HCT116 (cell line): ENCODE data around the gene COA3. TPM values are rescaled to one million over a fixed set of nuclear protein-coding genes. Genes with fewer than 3 reads are reported as not detected.

Source experiments
- ATAC-seq: fragments of 200-7000 bp; cut with Tn5 transposase; 2 replicates; pipeline ENCODE4 v1.9.1; 2020; ENCODE audit warnings: mild to moderate bottlenecking, moderate library complexity
- BruUV-seq: library from RNA; stranded (reverse); fragments of 400-500 nt; replicated peaks from 2 replicates; lab custom pipeline; 2021; lab: Mats Ljungman, UMichigan
- CTCF ChIA-PET: fragments of 300-600 bp; sonication (Branson Sonifier 250); formaldehyde crosslinking; loops from one replicate; lab custom pipeline; 2021; ENCODE audit warnings: antibody characterized with exemption; lab: Charles Lee
- POLR2A ChIA-PET: fragments of 300-600, 350-600 bp; sonication (Branson Sonifier 250); formaldehyde crosslinking; loops from one replicate; lab custom pipeline; 2021; ENCODE audit warnings: antibody characterized with exemption; lab: Charles Lee
- RAD21 ChIA-PET, 2 experiments: fragments of 300-600 bp; sonication (Branson Sonifier 250); formaldehyde crosslinking; loops; one replicate each; lab custom pipeline; 2023; ENCODE audit warnings: low total read pairs in 2 of 2; ENCODE audit not compliant: uncharacterized antibody in 2 of 2, unreplicated experiment in 2 of 2, low non-redundant PET in 1 of 2; lab: Charles Lee
- DNase-seq: peaks from one replicate; pipeline ENCODE4 v3.0.0-alpha.2; 2010; ENCODE audit warnings: low read depth, low spot score
- H2AFZ ChIP-seq: fragments of 200-600 bp; shearing (Covaris generic), sonication (generic); 2 replicates; pipeline ENCODE4 v1.6.1; 2017; ENCODE audit warnings: low read depth, mixed run types, mixed read lengths, antibody characterized with exemption, low read length; ENCODE audit not compliant: poor library complexity, severe bottlenecking
- H3K27ac ChIP-seq: 2 replicates; pipeline ENCODE4 v1.5.1; 2012; ENCODE audit warnings: low read depth, low read length
- H3K27me3 ChIP-seq: fragments of 200-600 bp; sonication (generic); 2 replicates; pipeline ENCODE4 v1.6.1; 2016; ENCODE audit warnings: mixed run types, low read length, mixed read lengths; ENCODE audit not compliant: insufficient read depth
- H3K36me3 ChIP-seq, 2 experiments: fragments of 200-500 bp in 1 of 2; fragments of 200-600 bp in 1 of 2; sonication (Bioruptor generic) in 1 of 2; sonication (generic) in 1 of 2; 2 replicates each; pipeline versions ENCODE4 v1.5.1 to v1.6.1; 2014 to 2016; ENCODE audit warnings: low read length in 2 of 2, inconsistent platforms in 1 of 2, mixed read lengths in 1 of 2, mixed run types in 1 of 2; ENCODE audit not compliant: insufficient read depth in 2 of 2, control insufficient read depth in 1 of 2
- H3K4me1 ChIP-seq, 2 experiments: fragments of 200-600 bp in 1 of 2; sonication (generic) in 1 of 2; 2 replicates each; pipeline versions ENCODE4 v1.5.1 to v1.6.1; 2012 to 2017; ENCODE audit warnings: low read length in 2 of 2, inconsistent platforms in 1 of 2, mild to moderate bottlenecking in 1 of 2, mixed read lengths in 1 of 2, mixed run types in 1 of 2, moderate library complexity in 1 of 2; ENCODE audit not compliant: insufficient read depth in 2 of 2, control insufficient read depth in 1 of 2
- H3K4me2 ChIP-seq: fragments of 200-600 bp; sonication (generic); 2 replicates; pipeline ENCODE4 v1.6.1; 2017; ENCODE audit warnings: mixed run types, low read length, mixed read lengths
- H3K4me3 ChIP-seq, 2 experiments: fragments of 200-600 bp in 1 of 2; sonication (generic) in 1 of 2; replicated peaks in 1 of 2; 2 replicates each; pipeline ENCODE4 v1.5.1; 2011 to 2016; ENCODE audit warnings: low read length in 2 of 2, control low read depth in 1 of 2, low read depth in 1 of 2, mild to moderate bottlenecking in 1 of 2, mixed read lengths in 1 of 2, mixed run types in 1 of 2
- H3K79me2 ChIP-seq: fragments of 200-600 bp; sonication (generic); 2 replicates; pipeline ENCODE4 v1.6.1; 2017; ENCODE audit warnings: mild to moderate bottlenecking, mixed run types, low read length, moderate library complexity, mixed read lengths; ENCODE audit not compliant: insufficient read depth
- H3K9ac ChIP-seq: fragments of 200-600 bp; sonication (generic); 2 replicates; pipeline ENCODE4 v1.6.1; 2016; ENCODE audit warnings: low read length, mixed read lengths
- H3K9me2 ChIP-seq: fragments of 200-600 bp; sonication (generic), shearing (Covaris generic); 2 replicates; pipeline ENCODE4 v1.6.1; 2017; ENCODE audit warnings: mixed run types, mild to moderate bottlenecking, moderate library complexity; ENCODE audit not compliant: insufficient read depth
- H3K9me3 ChIP-seq, 2 experiments: fragments of 200-500 bp in 1 of 2; fragments of 200-600 bp in 1 of 2; sonication (Bioruptor generic) in 1 of 2; sonication (generic) in 1 of 2; 2 replicates each; pipeline ENCODE4 v1.6.1; 2014 to 2017; ENCODE audit warnings: low read length in 2 of 2, mixed read lengths in 2 of 2, inconsistent platforms in 1 of 2, low read depth in 1 of 2, mild to moderate bottlenecking in 1 of 2, mixed run types in 1 of 2, moderate library complexity in 1 of 2; ENCODE audit not compliant: control insufficient read depth in 1 of 2, insufficient read depth in 1 of 2
- H4K20me1 ChIP-seq: fragments of 200-600 bp; sonication (generic), shearing (Covaris generic); 2 replicates; pipeline ENCODE4 v1.6.1; 2017; ENCODE audit warnings: mixed run types, mild to moderate bottlenecking, moderate library complexity; ENCODE audit not compliant: insufficient read depth
- CBX3 ChIP-seq: IDR thresholded peaks from 2 replicates; pipeline ENCODE4 v1.6.1; 2012; ENCODE audit warnings: low read depth
- EGR1 ChIP-seq: IDR thresholded peaks from 2 replicates; pipeline ENCODE4 v1.6.1; 2012; ENCODE audit warnings: low read depth
- ELF1 ChIP-seq: IDR thresholded peaks from 2 replicates; pipeline ENCODE4 v1.6.1; 2012; ENCODE audit warnings: low read depth, borderline replicate concordance
- FOSL1 ChIP-seq: IDR thresholded peaks from 2 replicates; pipeline ENCODE4 v1.6.1; 2012; ENCODE audit warnings: low read depth
- JUND ChIP-seq: IDR thresholded peaks from 2 replicates; pipeline ENCODE4 v1.6.1; 2012
- POLR2A ChIP-seq: IDR thresholded peaks from 2 replicates; pipeline ENCODE4 v1.7.0; 2011; ENCODE audit warnings: borderline replicate concordance; ENCODE audit not compliant: insufficient read depth, insufficient read length; ENCODE audit errors: extremely low read depth
- POLR2AphosphoS5 ChIP-seq: IDR thresholded peaks from 2 replicates; pipeline ENCODE4 v1.6.1; 2011; ENCODE audit warnings: mild to moderate bottlenecking, low read depth, low read length, moderate library complexity
- RAD21 ChIP-seq: IDR thresholded peaks from 2 replicates; pipeline ENCODE4 v1.6.1; 2012; ENCODE audit warnings: low read depth, mild to moderate bottlenecking
- SIN3A ChIP-seq: IDR thresholded peaks from 2 replicates; pipeline ENCODE4 v1.6.1; 2012; ENCODE audit warnings: low read depth
- SP1 ChIP-seq: IDR thresholded peaks from 2 replicates; pipeline ENCODE4 v1.6.1; 2012; ENCODE audit warnings: low read depth
- SRF ChIP-seq: IDR thresholded peaks from 2 replicates; pipeline ENCODE4 v1.6.1; 2012; ENCODE audit warnings: low read depth
- YY1 ChIP-seq: IDR thresholded peaks from 2 replicates; pipeline ENCODE4 v1.6.1; 2011; ENCODE audit warnings: low read length, low read depth, moderate library complexity, mild to moderate bottlenecking; ENCODE audit not compliant: insufficient replicate concordance; ENCODE audit errors: extremely low read depth
- ZFX ChIP-seq: fragments of 450-650 bp; IDR thresholded peaks from 2 replicates; pipeline ENCODE4 v1.6.1; 2017
- ZNF274 ChIP-seq: fragments of 200-500 bp; sonication (Bioruptor generic); IDR thresholded peaks from 2 replicates; pipeline ENCODE4 v1.6.1; 2014; ENCODE audit warnings: mild to moderate bottlenecking, low read depth, low read length, inconsistent platforms
- intact Hi-C: fragments of 100-400 bp; cut with micrococcal nuclease; formaldehyde crosslinking; loops from 2 replicates; pipeline ENCODE4 v1.10.0; 2022
- total RNA-seq: library from RNA; stranded (reverse); gene quantifications from one replicate; pipeline ENCODE4 v1.2.1, GENCODE V29; 2021; ENCODE audit not compliant: unreplicated experiment
- TF ChIP-seq, protein P1 (sequence below): IDR thresholded peaks from 2 replicates; pipeline ENCODE4 v1.6.1; 2011; ENCODE audit warnings: mild to moderate bottlenecking, low read length, moderate library complexity; ENCODE audit not compliant: insufficient replicate concordance; ENCODE audit errors: extremely low read depth
- TF ChIP-seq, protein P2 (sequence below), 3 experiments: fragments of 200-600 bp in 1 of 3; sonication (generic) in 1 of 3; IDR thresholded peaks in 2 of 3; conservative IDR thresholded peaks in 1 of 3; 2 replicates each; pipeline ENCODE4 v1.5.1; 2012 to 2017; ENCODE audit warnings: low read depth in 2 of 3, low read length in 2 of 3, antibody characterized with exemption in 1 of 3, borderline replicate concordance in 1 of 3, control low read depth in 1 of 3, mild to moderate bottlenecking in 1 of 3, mixed read lengths in 1 of 3, mixed run types in 1 of 3, moderate library complexity in 1 of 3; ENCODE audit not compliant: insufficient read depth in 1 of 3
- TF ChIP-seq, protein P3 (sequence below): IDR thresholded peaks from 2 replicates; pipeline ENCODE4 v1.6.1; 2012
- TF ChIP-seq, protein P4 (sequence below): IDR thresholded peaks from 2 replicates; pipeline ENCODE4 v1.6.1; 2012

COA3 gene
- total RNA-seq, 1 experiment from 2014 or later = 37.1 TPM

DNA sequence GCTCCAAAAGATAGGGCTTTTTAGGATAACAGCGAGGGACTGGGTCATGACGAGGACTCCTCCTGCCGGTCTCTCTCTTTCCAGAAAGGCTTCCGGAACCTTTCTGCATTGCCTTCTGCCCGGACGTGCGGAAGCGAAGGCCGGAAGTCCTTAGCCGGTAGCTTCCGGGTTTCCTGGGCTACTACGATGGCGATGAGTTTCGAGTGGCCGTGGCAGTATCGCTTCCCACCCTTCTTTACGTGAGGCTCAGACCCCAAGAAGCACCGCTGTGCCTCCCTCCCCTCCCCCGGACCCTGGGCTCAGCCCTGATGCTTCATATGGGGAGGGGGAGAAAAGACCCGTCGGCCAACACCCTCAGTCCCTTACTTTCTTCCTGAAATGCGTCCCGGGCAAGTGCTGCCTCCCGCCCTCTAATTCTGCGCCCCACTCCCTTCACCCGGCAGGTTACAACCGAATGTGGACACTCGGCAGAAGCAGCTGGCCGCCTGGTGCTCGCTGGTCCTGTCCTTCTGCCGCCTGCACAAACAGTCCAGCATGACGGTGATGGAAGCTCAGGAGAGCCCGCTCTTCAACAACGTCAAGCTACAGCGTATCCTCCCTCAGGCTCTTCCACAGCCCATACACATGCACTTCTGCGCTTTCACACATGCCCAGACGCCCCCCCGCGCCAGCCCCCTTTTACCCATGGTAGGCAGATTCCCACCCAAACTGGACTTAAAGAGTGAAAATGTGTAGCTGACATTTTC lies 25.0 kb downstream of the COA3 start, which contains the start of gene VPS25:
Gene VPS25 (plus strand): TSS at position 160 of the 746 bp plus-strand sequence. CDS start 27 bp downstream, at position 187.
- Histone ChIP-seq H3K9ac (peak within 1 kb of the TSS; percentile 82), H3K4me1 (peaks cover 8 to 12% of the 10 kb centered on the region in 2 experiments; a peak in 2 of 4 replicates), H2AFZ (peak within 1 kb of the TSS; percentile 72), H3K27me3 (no peaks in the 10 kb centered on the region), H4K20me1 (no peaks in the 10 kb centered on the region), H3K36me3 (peaks cover under 1 to 14% of the 10 kb centered on the region in 2 experiments), H3K27ac (peak within 1 kb of the TSS; percentile 65), H3K4me3 (peak within 1 kb of the TSS; percentile 85 to 99), H3K79me2 (peaks cover 19% of the 10 kb centered on the region), H3K4me2 (peak within 1 kb of the TSS; percentile 74), H3K9me2 (no peaks in the 10 kb centered on the region), H3K9me3 (no peaks in the 10 kb centered on the region)
- BruUV-seq = TSS peak; percentile 75
- DNase-seq = peak; percentile 75
- intact Hi-C loops = no loop called here
- TF ChIP-seq, protein P1, sequence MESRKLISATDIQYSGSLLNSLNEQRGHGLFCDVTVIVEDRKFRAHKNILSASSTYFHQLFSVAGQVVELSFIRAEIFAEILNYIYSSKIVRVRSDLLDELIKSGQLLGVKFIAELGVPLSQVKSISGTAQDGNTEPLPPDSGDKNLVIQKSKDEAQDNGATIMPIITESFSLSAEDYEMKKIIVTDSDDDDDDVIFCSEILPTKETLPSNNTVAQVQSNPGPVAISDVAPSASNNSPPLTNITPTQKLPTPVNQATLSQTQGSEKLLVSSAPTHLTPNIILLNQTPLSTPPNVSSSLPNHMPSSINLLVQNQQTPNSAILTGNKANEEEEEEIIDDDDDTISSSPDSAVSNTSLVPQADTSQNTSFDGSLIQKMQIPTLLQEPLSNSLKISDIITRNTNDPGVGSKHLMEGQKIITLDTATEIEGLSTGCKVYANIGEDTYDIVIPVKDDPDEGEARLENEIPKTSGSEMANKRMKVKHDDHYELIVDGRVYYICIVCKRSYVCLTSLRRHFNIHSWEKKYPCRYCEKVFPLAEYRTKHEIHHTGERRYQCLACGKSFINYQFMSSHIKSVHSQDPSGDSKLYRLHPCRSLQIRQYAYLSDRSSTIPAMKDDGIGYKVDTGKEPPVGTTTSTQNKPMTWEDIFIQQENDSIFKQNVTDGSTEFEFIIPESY = peak; percentile 72
- TF ChIP-seq RAD21 = no peak
- TF ChIP-seq ELF1 = peak; percentile 83; the same call in 1 of the 2 replicates
- no peak for TF ChIP-seq ZNF274
- peak; percentile 87 for TF ChIP-seq SIN3A
- TF ChIP-seq JUND = peak; percentile 18; the same call in 1 of the 2 replicates
- peak; percentile 87 for TF ChIP-seq YY1
- TF ChIP-seq ZFX = no peak
- TF ChIP-seq EGR1 = 0 out of 2 replicates have a peak, but pooled peaks have one; percentile 34
- peak; percentile 13; the same call in 1 of the 2 replicates for TF ChIP-seq FOSL1
- peak; percentile 87 for TF ChIP-seq CBX3
- TF ChIP-seq, protein P2, sequence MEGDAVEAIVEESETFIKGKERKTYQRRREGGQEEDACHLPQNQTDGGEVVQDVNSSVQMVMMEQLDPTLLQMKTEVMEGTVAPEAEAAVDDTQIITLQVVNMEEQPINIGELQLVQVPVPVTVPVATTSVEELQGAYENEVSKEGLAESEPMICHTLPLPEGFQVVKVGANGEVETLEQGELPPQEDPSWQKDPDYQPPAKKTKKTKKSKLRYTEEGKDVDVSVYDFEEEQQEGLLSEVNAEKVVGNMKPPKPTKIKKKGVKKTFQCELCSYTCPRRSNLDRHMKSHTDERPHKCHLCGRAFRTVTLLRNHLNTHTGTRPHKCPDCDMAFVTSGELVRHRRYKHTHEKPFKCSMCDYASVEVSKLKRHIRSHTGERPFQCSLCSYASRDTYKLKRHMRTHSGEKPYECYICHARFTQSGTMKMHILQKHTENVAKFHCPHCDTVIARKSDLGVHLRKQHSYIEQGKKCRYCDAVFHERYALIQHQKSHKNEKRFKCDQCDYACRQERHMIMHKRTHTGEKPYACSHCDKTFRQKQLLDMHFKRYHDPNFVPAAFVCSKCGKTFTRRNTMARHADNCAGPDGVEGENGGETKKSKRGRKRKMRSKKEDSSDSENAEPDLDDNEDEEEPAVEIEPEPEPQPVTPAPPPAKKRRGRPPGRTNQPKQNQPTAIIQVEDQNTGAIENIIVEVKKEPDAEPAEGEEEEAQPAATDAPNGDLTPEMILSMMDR (IDR thresholded peaks at IDR 0.05 in 2 of 3, conservative IDR thresholded peaks at IDR 0.05 in 1 of 3; ENCODE audit: borderline replicate concordance in 1 of 3, insufficient read depth in 1 of 3, low read depth in 2 of 3, low read length in 2 of 3) = peak in 1 of 3 experiments; percentile 18; a peak in 1 of 6 replicates
- peak; percentile 97 for TF ChIP-seq POLR2AphosphoS5
- TF ChIP-seq, protein P3, sequence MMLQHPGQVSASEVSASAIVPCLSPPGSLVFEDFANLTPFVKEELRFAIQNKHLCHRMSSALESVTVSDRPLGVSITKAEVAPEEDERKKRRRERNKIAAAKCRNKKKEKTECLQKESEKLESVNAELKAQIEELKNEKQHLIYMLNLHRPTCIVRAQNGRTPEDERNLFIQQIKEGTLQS = no peak
- TF ChIP-seq POLR2A = peak; percentile 92
- peak; percentile 45; the same call in 1 of the 2 replicates for TF ChIP-seq SP1
- peak; percentile 88 for TF ChIP-seq SRF
- TF ChIP-seq, protein P4, sequence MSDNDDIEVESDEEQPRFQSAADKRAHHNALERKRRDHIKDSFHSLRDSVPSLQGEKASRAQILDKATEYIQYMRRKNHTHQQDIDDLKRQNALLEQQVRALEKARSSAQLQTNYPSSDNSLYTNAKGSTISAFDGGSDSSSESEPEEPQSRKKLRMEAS = peak; percentile 68
- ChIA-PET CTCF (interaction anchor here (0.6 to 3.6 kb wide), 2 partner anchors 10 to 178 kb away, joined by 3 to 24 read pairs; no protein-coding TSS in a partner anchor), POLR2A (interaction anchor here (0.6 to 1.6 kb wide), 4 partner anchors 10 to 196 kb away, joined by 3 to 5 read pairs (median 4); partner anchors contain the start of gene PSMC3IP), RAD21 (no interaction called here)
- peak; percentile 94 for ATAC-seq
